CD4-positive, alpha-beta T cell treated with Interleukin-1 beta for 1 hour (primary cell): ENCODE results near the gene CDK18.
"Not testable (repeated sequence)": the region's sequence is repeated elsewhere in the genome, so short reads cannot be mapped to it uniquely, and the experiment has no call there.

Source experiments
- DNase-seq, 2 donors: peaks; one replicate each; pipeline ENCODE4 v3.0.0-alpha.2; 2020 to 2022

Gene CDK18

DNA sequence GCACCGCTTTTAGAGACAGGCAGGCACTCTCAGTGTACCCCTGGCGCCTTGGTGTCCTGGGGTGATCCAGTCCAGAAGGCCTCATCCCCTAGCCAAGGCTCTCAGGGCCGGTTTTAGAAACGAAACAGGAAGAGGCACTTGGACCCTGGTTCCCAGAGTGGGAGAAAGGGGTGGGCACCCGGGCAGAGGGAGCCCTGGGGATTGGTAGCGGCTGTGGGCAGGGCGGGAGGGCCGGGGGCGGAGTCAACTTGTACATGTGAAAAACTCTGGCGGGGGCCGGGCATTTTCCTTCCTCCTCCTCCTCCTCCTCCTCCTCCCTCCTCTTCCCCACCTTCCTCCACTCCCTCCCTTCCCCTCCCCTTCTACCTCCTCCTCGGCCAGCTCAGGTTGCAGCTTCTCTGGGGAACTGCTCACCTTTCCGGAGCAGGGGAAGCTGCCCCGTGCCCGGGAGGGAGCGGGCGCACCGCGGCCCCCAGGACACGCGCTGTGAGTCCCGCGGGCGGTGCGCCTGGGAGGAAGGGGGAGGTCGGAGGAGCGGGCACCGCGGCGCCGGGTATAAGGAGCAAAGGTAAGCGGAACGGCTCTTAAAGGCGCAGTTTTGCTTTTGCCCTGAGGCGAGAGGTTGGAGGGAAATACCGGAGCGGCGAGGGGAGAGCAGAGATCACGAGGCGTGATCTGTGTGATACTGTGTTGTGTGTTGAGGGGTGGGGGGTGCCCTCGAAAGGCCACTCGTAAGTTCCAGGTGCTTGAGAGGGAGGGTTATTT lies at the start of gene CDK18:
Gene CDK18, plus strand, starts transcription at position 359 of the 765 bp plus-strand sequence. CDS start 18,499 bp downstream, outside the sequence.
- DNase-seq = peak; percentile 34 to 37

DNA sequence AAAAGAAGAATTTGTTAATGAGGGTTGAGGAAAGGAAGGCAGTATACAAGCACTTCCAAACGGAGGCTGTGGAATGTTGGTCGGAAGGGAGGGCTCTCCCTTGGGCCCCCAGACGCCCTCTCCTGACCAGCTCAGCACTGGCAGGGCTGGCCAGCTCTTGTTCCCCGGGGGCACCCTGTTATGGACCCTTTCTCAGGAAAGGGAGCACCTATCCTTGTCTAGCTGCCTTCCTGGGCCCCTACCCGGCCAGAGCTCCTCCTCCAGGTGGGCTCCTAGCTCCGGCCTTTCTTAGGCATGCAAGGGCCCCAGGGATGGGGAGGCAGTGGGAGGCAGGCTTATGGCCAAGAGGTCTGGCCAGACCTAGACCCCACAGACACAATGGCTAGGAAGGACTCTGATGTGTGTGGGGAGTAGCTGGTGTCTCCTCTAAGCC lies 49.5 kb upstream of the CDK18 start:
- no peak for DNase-seq

DNA sequence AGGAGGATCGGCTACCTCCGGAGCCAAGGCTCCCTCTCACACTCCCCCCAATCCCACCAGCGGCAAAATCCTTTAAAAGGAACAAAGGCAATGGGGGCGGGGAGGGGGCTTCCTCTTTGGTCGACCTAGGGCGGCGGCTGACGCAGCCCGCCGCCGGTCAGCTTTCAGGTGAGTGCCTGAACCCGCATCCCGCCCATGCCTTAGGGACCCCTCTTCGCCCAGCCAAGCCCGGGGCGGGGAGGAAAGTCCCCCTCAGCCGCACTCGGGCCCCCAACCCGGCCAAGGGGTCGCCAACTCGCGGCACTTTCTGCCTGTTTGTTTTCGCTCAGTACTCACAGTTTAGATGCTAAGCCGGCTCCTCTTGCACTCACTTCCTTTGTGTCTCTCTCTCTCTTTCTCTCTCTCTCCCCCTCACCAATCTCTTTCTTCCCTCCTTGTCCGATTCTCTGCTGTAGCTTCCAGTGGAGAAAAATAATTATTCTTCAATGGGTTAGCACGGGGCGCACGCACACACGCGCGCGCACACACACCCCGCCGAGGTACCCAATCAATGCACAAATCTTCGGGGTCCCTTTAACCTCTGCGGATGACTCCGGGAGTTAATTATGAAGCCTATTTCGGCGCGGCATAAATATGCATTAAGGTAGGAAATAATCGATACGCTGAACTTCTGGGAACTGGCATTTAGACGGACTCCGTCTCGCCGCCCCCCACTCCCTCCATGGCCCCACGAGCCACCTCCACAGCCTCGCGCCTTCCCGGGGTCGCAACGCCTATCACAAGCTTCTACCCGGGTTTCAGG lies 48.7 kb upstream of the CDK18 start, which contains the start of gene BLACAT1:
Gene BLACAT1, minus strand, starts transcription at position 465 of the 802 bp plus-strand sequence.
- DNase-seq = no peak

DNA sequence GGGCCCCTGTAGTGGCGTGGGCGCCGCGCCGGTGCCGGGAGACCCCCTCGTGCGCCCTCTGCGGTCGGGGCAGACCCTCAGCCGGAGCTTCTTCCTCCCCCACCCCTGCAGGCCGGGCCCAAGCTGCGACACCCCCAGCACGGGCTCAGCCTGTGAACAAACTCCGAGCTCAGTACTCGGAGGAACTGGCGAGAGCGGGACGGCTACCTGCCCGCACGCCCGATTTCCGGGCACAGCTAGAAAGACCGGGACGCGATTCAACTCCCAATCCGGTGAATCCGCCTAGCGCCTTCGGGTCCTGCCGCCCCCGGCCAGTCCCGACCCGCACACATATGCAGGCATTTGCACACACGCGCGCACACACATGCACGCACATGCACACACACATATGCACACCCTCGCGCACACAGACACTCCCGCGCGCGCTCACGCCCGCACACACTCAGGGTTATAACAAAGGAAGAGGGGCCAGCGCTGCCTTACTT lies 48.0 kb upstream of the CDK18 start:
- no peak for DNase-seq

DNA sequence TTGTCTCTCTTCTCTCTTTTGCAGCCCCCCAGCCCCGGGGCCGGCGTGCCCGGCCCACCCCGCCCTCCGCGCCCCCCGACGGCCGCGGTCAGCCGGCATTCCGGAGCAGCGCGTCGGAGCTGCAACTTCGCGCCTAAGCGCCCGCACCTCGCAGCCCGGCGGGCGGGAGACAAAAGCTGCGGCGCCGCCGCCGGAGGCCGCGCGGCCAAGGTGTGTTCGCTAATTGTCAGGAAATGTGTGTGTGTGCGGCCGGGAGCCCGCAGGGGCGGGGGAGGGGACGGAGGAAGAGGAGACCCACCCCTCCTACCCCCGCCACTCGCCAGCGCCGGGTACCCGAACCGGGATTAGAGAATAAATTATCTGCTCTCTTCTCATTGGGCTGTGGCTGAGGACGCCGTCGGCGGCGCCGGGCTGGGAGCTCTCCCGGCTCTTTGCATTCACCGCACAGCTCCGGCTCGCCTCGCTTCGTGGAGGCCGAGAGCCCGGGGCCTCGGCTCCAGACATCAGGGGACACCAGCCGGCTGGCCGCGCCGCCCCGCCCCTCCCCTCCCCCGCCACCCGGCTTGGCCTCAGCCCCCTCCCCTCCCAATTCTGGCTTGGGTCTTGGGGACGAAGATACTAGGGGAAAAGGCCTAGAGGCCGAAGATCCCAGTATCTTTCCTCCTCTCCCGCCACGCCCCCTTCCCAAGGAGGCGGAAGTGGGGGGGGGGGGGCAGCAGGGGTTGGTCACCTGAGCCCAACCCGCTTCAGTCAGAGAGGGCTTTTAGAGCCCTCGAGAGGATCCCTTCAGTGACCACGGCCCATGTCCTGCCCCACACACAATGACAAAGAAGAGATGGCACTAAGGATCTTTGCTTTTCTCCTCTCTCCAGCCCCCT lies 47.4 kb upstream of the CDK18 start:
- peak; percentile 4 to 9 for DNase-seq

DNA sequence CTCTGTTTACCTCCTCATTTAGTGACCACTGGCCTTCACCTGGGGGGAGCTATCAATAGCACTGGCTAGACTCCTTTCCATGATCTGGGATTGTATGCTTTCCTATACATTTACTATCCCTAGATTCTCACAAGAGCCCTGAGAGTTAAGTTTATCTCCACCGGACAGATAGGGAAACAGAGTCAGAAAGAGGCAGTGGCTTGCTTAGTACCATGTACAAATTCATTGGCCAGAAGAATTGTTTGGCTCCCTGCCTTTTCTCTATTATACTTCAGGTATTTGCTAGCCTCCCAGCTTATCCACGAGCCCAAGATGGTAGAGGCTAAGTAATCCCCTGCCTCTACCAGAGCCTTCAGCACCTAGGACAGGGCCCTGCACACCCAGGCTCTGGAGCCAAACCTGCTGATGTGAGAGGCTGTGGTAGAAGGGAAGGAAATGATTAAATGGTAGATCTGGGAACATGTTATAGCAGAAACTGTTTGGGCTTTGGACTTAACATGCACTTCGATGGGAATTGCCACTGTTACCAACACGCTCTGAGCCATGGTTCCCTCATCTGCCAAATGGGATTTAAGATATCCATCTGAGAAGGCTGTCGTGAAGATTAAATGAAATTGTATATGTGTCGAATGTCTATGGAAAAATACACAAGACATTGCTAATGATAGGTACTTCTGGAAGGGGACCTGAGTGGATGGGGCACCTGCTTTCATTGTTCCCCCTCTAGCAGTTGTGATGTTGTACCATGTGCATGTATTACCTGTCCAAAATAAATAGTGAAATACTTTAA lies 45.5 kb upstream of the CDK18 start:
- DNase-seq = peak in 1 of 2 donors; percentile 12

DNA sequence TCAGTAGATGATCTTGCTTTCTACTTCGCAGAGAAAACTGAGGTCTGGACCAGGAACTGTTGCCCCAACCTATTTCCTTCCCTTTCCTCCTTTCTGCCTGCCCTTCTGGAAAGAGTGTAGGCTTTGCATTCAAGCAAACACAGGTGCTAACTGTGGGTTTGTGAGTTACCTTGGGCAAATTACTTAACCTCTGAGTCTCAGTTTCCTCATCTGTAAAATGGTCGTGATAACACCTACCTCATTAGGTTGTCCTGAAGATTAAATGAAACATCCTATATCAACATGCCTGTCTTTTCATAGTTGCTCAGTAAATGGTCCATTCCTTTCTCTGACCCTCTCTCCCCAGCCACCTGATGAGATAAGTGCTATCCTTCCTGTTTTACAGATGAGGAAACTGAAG lies 39.1 kb upstream of the CDK18 start:
- DNase-seq = no peak

DNA sequence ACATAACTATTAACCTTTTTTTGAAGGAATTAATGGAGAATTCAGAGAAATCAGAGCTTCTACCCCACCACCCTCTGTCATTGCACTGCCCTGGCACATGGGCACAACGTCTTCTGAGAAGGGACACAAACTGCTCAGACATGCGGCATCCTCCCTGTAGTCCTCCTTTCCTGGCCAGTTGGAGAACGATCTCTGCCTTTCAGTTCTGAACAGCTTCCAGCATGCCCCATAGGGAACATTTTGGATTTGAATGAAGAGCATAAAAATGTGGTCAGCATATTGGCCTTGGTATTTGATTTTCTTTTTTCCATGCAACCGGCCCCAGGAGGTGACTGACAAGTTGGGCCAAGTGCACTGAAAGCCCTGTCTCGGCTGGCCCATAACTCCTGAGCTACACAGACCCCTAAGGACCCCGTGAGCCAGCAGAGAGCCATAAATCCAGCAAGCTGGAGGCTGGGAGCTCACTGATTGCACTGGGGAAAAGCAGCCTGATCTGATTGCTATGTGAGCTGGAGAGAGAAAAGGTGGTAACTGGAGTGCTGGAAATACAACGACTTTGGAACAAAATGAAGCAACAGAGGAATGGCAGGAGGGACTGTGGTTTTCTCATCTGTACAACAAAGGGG lies 37.8 kb upstream of the CDK18 start:
- DNase-seq = no peak

DNA sequence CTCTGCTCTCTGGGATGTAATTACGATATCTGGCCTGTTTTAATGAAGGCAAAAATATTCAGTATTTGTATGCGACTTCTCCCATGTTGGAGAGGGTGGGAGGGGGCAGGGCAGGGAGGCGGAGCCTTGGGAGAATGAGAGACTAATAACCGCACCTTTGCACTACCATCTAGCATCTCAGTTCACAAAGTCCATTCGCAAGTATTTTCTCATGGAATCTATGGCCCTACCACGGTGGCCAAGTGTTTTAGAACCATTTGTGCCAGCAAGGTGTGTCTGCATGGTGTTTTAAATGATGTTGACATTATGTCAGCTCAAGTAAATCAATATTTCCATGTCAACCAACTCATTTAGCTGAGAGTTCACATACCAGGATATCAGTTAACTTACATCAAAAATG lies 34.3 kb upstream of the CDK18 start:
- DNase-seq = no peak

DNA sequence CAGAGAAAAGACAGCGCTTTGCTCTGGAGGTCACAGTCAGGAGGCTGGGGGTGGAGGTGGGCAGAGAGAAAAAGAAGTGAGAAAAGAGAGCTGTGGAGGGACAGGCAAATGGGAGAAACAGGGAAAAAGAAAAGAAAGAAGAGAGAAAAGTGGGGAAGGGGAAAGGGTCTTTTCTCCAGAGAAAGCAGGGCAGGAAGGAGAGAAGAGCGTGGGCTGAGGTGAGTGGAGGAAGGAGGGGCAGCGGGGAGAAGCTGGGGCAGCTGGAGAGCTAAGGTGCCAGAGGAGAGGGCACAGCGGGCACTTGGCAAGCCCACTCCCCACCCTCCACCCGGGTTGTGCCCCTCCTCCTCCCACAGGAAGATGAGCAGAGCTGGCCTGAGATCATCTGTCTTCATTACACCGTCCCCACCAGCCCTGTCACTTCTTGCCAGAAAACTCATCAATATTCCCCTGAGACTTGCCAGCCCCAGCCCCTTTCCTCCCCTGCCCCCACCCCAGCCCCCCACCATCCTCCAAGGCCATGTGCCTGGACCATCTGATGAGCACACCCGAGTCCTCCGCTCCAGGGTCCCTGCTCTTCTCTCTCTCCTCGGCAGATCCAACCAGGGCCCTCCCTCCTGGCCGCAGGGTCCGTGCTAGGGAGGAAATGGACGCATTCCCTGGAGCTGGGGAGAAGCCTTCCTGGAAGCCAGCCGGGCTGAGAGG lies 31.6 kb upstream of the CDK18 start:
- no peak for DNase-seq

DNA sequence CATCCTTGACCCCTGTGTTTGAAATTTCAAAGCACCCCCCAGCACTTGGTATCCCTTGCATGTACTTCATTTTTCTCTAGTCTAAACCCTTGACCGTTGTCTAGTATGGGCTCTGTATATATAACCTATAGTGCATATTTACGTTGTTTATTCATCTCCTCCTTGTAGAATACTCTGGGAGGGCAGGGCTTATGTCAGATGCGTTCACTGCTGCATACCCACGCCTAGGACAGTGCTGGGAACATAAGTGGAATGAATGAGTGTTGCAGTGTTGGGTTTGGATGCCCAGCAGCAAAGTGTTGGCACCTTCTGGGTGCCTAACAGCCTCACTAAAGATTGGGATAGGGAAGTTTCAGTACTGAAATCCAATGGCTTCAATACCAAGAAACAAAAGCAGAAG lies 31.0 kb upstream of the CDK18 start:
- no peak for DNase-seq

DNA sequence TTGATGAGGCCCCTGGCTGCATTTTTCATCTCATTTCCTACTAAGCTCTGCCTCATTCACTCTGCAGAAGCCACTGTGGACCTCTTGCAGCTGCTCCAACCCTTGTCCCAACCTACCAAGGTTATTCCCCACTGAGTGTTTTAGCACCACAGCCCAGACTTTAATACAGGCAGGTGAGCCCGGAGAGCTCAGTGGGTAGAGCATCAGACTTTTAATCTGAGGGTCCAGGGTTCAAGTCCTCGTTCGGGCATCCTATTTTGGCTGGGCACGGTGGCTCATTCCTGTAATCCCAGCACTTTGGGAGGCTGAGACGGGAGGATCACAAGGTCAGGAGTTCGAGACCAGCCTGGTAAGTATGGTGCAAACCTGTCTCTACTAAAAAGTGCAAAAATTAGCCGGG lies 30.5 kb upstream of the CDK18 start:
- DNase-seq = no peak

DNA sequence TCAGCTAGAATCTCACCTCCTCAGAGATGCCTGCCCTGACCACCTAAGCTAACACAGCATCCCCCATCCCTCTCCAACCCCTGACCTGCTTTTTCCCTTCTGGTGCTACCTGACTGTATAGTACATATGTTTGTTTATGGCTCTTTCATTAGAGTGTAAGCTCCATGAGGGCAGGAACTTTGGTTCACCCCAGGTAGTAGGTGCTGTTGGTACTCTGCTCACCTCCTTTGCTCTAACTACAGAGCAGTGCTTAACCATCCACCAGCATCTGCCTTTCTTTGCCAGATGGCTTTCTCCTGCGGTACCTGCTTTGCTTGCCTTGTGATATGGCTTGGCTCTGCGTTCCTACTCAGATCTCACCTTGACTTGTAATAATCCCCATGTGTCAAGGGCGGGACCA lies 29.9 kb upstream of the CDK18 start:
- no peak for DNase-seq

DNA sequence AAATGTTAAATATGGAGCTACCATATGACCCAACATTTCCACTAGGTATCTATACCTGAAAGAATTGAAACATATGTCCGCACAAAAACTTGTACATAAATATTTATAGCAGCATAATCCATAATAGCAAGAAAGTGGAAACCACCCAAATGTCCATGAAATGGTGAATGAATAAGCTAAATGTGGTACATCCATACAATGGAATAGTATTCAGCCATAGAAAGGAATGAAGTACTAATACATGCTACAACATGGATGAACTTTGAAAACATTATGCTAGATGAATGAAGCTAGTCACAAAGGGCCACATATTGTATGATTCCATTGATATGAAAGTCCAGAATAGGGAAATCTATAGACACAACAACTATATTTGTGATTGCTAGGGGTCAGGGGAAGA lies 28.6 kb upstream of the CDK18 start:
- no peak for DNase-seq

DNA sequence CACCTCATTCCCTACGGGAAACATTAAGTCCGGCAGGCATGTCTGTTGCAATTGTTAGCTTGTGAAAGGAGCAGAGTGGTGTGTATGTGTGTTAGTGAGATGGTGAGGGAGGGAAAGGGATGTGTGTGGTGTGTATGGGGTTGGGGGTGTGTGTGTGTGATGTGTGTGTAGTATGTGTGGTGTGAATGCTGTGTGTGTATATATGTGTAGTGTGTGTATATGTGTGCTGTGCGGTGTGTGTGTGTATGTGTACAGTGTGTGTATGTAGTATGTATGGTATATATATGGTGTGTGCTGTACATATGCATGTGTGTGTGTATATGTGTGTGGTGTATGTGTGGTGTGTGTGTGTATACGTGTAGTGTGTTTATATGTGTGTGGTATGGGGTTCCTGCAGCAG lies 27.8 kb upstream of the CDK18 start:
- no peak for DNase-seq

DNA sequence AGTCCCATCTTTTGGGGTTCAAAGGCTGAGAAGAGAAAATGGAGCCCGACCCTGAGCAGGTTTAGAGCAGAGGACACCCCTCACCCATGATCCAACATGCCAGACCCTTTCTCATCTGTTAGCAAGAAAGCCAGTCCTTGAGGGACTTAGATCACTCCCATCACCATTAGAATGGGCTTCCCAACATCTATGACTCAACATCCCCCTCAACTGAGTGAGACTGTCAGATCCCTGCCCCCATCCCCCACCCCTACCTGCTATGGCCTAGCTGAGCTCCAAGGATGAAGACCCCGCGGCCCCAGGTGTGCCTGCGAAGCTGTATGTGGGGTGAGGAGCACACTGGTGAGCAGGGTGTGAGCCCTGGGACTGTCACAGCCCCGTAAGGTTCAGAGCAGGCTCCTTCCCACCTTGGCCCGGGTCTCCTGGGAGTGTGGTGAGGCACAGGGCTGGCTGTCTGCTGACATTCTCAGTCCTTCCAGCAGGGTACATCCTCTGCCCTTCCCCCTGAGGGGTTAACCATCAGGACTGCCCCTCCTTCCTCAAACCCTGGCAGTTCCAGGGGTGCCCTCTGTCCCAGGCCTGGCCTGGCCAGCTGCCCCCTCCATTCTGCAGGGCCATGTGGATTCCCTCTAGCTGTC lies 27.2 kb upstream of the CDK18 start:
- DNase-seq = no peak

DNA sequence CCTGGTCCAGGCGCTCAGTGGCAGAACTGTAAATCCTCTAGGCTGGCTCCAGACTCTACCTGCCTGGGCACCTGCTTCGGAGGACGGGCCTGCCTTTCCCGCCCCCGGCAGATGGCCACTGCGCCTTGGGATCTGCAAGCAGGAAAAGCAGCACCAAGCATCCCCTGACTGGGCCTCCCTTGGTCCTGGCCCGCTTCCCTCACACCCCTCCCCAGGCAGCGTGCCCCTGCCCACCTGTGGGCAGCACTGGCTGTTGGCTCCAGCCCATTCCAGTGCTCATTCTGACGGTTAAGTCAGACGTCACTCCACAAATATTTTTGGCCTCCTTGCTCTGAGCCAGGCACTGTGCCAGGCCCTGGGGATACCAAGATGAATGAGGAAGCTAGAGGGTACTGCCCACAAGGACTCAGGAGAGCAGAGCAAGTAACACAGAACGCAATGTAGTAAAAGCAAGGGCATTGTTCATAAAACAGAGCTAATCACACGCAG lies 26.7 kb upstream of the CDK18 start:
- DNase-seq = no peak

DNA sequence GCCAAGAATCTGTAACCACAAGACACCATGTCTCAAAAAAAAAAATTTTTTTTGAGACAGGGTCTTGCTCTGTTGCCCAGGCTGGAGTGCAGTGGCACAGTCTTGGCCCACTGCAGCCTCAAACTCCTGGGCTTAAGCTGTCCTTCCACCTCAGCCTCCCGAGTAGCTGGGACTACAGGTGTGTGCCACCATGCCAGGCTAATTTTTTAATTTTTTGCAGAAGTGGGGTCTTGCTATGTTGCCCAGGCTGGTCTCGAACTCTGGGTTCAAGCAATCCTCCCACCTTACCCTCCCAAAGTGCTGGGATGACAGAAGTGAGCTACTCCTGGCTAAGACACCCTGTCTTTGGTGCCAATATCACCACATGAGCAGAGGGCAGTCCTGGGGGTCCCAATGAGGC lies 25.5 kb upstream of the CDK18 start:
- not testable (repeated sequence) for DNase-seq

DNA sequence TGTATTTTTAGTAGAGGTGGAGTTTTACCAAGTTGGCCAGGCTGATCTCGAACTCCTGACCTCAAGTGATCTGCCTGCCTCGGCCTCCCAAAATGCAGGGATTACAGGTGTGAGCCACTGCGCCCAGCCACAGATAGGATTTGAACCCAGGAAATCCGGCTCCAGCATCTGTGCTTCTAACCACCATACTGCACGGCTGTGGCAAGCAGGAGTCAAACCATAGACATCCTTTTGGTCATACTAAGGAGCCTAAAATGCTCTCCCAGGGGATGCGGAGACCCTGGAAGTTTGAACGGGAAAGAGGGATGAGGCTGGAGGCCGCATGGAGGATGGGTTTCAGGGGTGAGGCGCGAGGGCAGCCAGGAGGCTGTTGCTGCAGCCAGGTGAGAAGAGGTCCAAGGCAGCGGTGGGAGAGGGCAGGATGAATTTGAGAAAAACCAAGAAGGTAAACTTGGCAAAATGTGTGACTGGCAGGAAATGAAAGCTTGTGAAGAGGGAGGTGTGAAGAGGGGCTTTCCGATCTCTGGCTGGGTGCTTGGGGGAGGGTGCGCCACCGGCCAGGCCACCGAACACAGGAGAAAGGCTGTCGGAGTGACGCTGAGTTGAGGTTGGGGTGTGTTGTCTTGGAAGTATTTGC lies 24.0 kb upstream of the CDK18 start:
- DNase-seq = peak; percentile 72

DNA sequence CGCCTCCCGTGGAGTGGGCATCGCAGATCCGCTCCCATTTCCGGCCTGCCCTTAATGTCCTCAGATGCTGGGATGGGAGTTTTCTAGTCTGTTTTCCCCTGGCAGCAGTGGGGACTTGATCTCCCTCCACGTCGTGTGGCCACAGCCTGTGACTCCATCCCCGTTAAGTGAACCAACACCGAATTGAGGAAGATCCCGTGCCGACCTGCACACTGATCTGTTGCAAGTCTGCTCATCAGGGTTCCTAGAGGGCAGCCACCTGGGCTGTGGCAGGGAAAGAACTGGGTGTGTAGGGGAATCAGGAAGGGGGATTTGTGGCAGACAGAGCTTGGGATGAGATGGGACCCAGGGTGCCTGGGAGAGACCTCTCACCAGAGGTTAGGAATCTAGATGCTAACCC lies 23.3 kb upstream of the CDK18 start:
- no peak for DNase-seq
